Stimulated activated CD8-positive, alpha-beta memory T cell treated with anti-CD3 and anti-CD28 coated beads, Interleukin-15, amount 100 ng/mL, for 4 hours (primary cell): ENCODE data around the gene ENPEP.
"Not testable (repeated sequence)": the region's sequence is repeated elsewhere in the genome, so short reads cannot be mapped to it uniquely, and the experiment has no call there.

Experiments used
- DNase-seq, 2 donors: peaks; one replicate each; pipeline ENCODE4 v3.0.0-alpha.2; 2020; ENCODE audit warnings: low read depth in 2 of 2

ENPEP gene

GRCh38 chr4:110485452-110485851 is 9.5 kb downstream of the ENPEP start:
- no peak for DNase-seq

GRCh38 chr4:110486256-110486655 is 10.3 kb downstream of the ENPEP start:
- DNase-seq = no peak

- not testable (repeated sequence) for DNase-seq
Measured at GRCh38 chr4:110486850-110487249, 10.9 kb downstream of the ENPEP start.

- DNase-seq = no peak
Measured at GRCh38 chr4:110487873-110488272, 11.9 kb downstream of the ENPEP start.

GRCh38 chr4:110489901-110490508 is 14.1 kb downstream of the ENPEP start:
- no peak for DNase-seq

GRCh38 chr4:110492522-110492921 is 16.6 kb downstream of the ENPEP start:
- no peak for DNase-seq

GRCh38 chr4:110493520-110493919 is 17.6 kb downstream of the ENPEP start:
- DNase-seq = no peak

- DNase-seq = no peak
Measured at GRCh38 chr4:110498420-110498819, 22.5 kb downstream of the ENPEP start.

- no peak for DNase-seq
Measured at GRCh38 chr4:110499126-110499525, 23.2 kb downstream of the ENPEP start.

- no peak for DNase-seq
Measured at GRCh38 chr4:110501826-110502225, 25.9 kb downstream of the ENPEP start.

- DNase-seq = no peak
Measured at GRCh38 chr4:110503270-110504083, 27.5 kb downstream of the ENPEP start.

- no peak for DNase-seq
Measured at GRCh38 chr4:110504084-110504435, 28.1 kb downstream of the ENPEP start.

- no peak for DNase-seq
Measured at GRCh38 chr4:110505440-110505839, 29.5 kb downstream of the ENPEP start.

GRCh38 chr4:110508827-110509710 is 33.1 kb downstream of the ENPEP start:
- DNase-seq = no peak

- no peak for DNase-seq
Measured at GRCh38 chr4:110510277-110510676, 34.3 kb downstream of the ENPEP start.

GRCh38 chr4:110510955-110511544 is 35.1 kb downstream of the ENPEP start:
- no peak for DNase-seq

- no peak for DNase-seq
Measured at GRCh38 chr4:110512901-110513300, 36.9 kb downstream of the ENPEP start.

GRCh38 chr4:110514889-110515479 is 39.0 kb downstream of the ENPEP start:
- DNase-seq = no peak

- no peak for DNase-seq
Measured at GRCh38 chr4:110515676-110516075, 39.7 kb downstream of the ENPEP start.

GRCh38 chr4:110516106-110516922 is 40.4 kb downstream of the ENPEP start:
- peak; percentile 21 to 46 for DNase-seq
